WTC11 (cell line): ENCODE data around the gene HBE1.

Experiments
- FOXP4 ChIP-seq: sonication (generic); formaldehyde crosslinking; IDR thresholded peaks from 2 replicates; pipeline ENCODE4 v1.8.0; 2022; ENCODE audit warnings: mild to moderate bottlenecking, missing genetic modification reagents
- MAX ChIP-seq: sonication (generic); formaldehyde crosslinking; IDR thresholded peaks from 2 replicates; pipeline ENCODE4 v1.8.0; 2022; ENCODE audit warnings: mild to moderate bottlenecking, missing genetic modification reagents
- NFE2L1 ChIP-seq: sonication (generic); formaldehyde crosslinking; IDR thresholded peaks from 2 replicates; pipeline ENCODE4 v1.8.1; 2023; ENCODE audit warnings: missing genetic modification reagents
- NFYB ChIP-seq: sonication (generic); formaldehyde crosslinking; conservative IDR thresholded peaks from 2 replicates; pipeline ENCODE4 v1.8.0; 2022; ENCODE audit warnings: low read depth, missing genetic modification reagents
- SMAD3 ChIP-seq: sonication (generic); formaldehyde crosslinking; IDR thresholded peaks from 2 replicates; pipeline ENCODE4 v1.8.0; 2022; ENCODE audit warnings: missing genetic modification reagents, mild to moderate bottlenecking, borderline replicate concordance
- SOX15 ChIP-seq: fragments of 250-450 bp; sonication (Bioruptor Pico); IDR thresholded peaks from 2 replicates; pipeline ENCODE4 v1.9.0; 2021; ENCODE audit warnings: mild to moderate bottlenecking
- SP1 ChIP-seq: sonication (generic); formaldehyde crosslinking; conservative IDR thresholded peaks from 2 replicates; pipeline ENCODE4 v1.8.1; 2022; ENCODE audit warnings: missing genetic modification reagents
- ZNF138 ChIP-seq: sonication (generic); formaldehyde crosslinking; conservative IDR thresholded peaks from 2 replicates; pipeline ENCODE4 v1.8.1; 2022; ENCODE audit warnings: mild to moderate bottlenecking, moderate library complexity, missing genetic modification reagents
- TF ChIP-seq, protein P1 (sequence below): fragments of 200-600 bp; IDR thresholded peaks from 2 replicates; pipeline ENCODE4 v1.8.0; 2022; ENCODE audit warnings: antibody characterized with exemption

- no peak for TF ChIP-seq MAX
- TF ChIP-seq, protein P1, sequence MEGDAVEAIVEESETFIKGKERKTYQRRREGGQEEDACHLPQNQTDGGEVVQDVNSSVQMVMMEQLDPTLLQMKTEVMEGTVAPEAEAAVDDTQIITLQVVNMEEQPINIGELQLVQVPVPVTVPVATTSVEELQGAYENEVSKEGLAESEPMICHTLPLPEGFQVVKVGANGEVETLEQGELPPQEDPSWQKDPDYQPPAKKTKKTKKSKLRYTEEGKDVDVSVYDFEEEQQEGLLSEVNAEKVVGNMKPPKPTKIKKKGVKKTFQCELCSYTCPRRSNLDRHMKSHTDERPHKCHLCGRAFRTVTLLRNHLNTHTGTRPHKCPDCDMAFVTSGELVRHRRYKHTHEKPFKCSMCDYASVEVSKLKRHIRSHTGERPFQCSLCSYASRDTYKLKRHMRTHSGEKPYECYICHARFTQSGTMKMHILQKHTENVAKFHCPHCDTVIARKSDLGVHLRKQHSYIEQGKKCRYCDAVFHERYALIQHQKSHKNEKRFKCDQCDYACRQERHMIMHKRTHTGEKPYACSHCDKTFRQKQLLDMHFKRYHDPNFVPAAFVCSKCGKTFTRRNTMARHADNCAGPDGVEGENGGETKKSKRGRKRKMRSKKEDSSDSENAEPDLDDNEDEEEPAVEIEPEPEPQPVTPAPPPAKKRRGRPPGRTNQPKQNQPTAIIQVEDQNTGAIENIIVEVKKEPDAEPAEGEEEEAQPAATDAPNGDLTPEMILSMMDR: no peak
- no peak for TF ChIP-seq NFE2L1 (CRISPR knock-in tag)
- no peak for TF ChIP-seq NFYB
- no peak for TF ChIP-seq SOX15 (CRISPR knock-in tag)
- no peak for TF ChIP-seq SP1
- TF ChIP-seq SMAD3 (CRISPR knock-in tag): no peak
- TF ChIP-seq ZNF138: no peak
- no peak for TF ChIP-seq FOXP4 (CRISPR knock-in tag)
These were observed 32.3 kb downstream of the HBE1 start for GRCh38 chr11:5237420-5237819.
